NCI-H2081 treated with DMSO at 0.1 percent for 48 hours (cell line): ENCODE results near the gene WEE1.
"Not testable (repeated sequence)": the region's sequence is repeated elsewhere in the genome, so short reads cannot be mapped to it uniquely, and the experiment has no call there.

Experiments
- DNase-seq: peaks from one replicate; lab custom pipeline; 2025; lab: John Stamatoyannopoulos, UW

WEE1 gene

GRCh38 chr11:9622353-9622752 is 48.9 kb downstream of the WEE1 start:
- DNase-seq, result not testable (repeated sequence)

- not testable (repeated sequence) for DNase-seq
Measured at GRCh38 chr11:9623053-9623452, 49.6 kb downstream of the WEE1 start.

GRCh38 chr11:9624448-9624847 is 51.0 kb downstream of the WEE1 start:
- DNase-seq, result no peak

GRCh38 chr11:9625162-9625561 is 51.7 kb downstream of the WEE1 start:
- DNase-seq, result no peak

- DNase-seq, result no peak
Measured at GRCh38 chr11:9625728-9626127, 52.3 kb downstream of the WEE1 start.

GRCh38 chr11:9626496-9627394 is 53.3 kb downstream of the WEE1 start:
- no peak for DNase-seq

GRCh38 chr11:9629064-9629463 is 55.6 kb downstream of the WEE1 start:
- DNase-seq, result no peak

GRCh38 chr11:9633679-9634078 is 60.2 kb downstream of the WEE1 start:
- DNase-seq, result no peak

- DNase-seq, result no peak
Measured at GRCh38 chr11:9636691-9637090, 63.2 kb downstream of the WEE1 start.

GRCh38 chr11:9639099-9639498 is 65.6 kb downstream of the WEE1 start:
- no peak for DNase-seq
